ENCODE data around the gene FIBP. TPM values are rescaled to one million over a fixed set of nuclear protein-coding genes. Genes with fewer than 3 reads are reported as not detected.

FIBP gene
- total and polyA plus RNA-seq, 10 of the 15 experiments (the other 5 are each of a cell fraction or from before 2014, with no cell fraction given) = 65.1 to 182 (median 94.6) TPM

DNA sequence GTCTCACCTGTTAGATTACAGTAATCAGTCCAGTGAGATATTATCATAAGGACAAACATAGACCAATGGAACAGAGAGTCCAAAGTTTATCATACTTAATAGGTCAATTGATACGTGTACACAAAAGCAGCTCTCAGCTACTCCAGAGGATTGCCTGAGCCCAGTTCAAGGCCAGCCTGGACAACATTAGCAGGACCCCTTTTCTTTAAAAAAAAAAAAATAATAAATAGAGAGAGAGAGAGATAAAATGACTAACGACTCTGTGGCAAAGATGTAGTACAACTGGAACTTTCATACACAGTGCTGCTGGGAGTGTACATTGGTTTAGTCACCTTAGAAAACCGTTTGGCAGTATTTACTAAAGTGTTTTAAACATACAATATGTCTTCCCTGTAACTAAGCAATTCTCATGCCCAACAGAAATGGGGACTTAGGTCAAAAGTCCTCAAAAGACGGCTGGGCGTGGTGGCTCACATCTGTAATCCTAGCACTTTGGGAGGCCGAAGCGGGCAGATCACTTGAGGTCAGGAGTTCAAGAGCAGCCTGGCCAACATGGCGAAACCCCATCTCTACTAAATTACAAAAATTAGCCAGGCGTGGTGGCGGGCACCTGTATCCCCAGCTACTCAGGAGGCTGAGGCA lies 43.9 kb downstream of the FIBP start:
- 61% methylated on average over 10 of the region's 10 CpGs for WGBS (ENCODE audit: insufficient coverage, insufficient replicate concordance, low lambda C conversion rate, missing lambda C conversion rate)
- no peaks in the 10 kb centered on the region for H4K20me1 ChIP-seq (ENCODE audit: control insufficient read depth, insufficient read depth)
- no peak overlapping the region for H2AFZ ChIP-seq (ENCODE audit: control insufficient read depth, low read depth, low read length)
- H3K4me3 ChIP-seq = no peak overlapping the region
- no peaks in the 10 kb centered on the region for H3K4me1 ChIP-seq (ENCODE audit: control insufficient read depth, insufficient read depth, low read length)
- CTCF ChIA-PET = interaction anchor here (0.9 to 1.6 kb wide), 3 partner anchors 14 to 41 kb away, joined by 3 to 6 read pairs (median 4); no protein-coding TSS in a partner anchor
- H3K9me3 ChIP-seq (replicated peaks; ENCODE audit: control insufficient read depth, insufficient read depth, low read length) = no peaks in the 10 kb centered on the region
- no TSS peak for BruUV-seq (replicated peaks)
- RAD21 ChIA-PET (ENCODE audit: unreplicated experiment) = no interaction called here
- POLR2A ChIA-PET = interaction anchor here (0.5 kb wide), 1 partner anchor 133 kb away, joined by 7 read pairs; no protein-coding TSS in a partner anchor
- DNase-seq (ENCODE audit: low read depth, low spot score) (no peak), FAIRE-seq (no peak), ATAC-seq (no peak)
- SMC1A ChIA-PET (ENCODE audit: uncharacterized antibody, unreplicated experiment) = no interaction called here
- no peak overlapping the region for H3K4me2 ChIP-seq (ENCODE audit: control insufficient read depth, insufficient read depth)
- no peak for TF ChIP-seq HDAC6 (IDR thresholded peaks at IDR 0.05; ENCODE audit: unreplicated experiment)
- no peak for TF ChIP-seq RB1 (IDR thresholded peaks at IDR 0.05; ENCODE audit: borderline replicate concordance)
- no peak for TF ChIP-seq SREBF1 (IDR thresholded peaks at IDR 0.05; ENCODE audit: low read length)
- TF ChIP-seq, protein P1, sequence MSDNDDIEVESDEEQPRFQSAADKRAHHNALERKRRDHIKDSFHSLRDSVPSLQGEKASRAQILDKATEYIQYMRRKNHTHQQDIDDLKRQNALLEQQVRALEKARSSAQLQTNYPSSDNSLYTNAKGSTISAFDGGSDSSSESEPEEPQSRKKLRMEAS (IDR thresholded peaks at IDR 0.05; ENCODE audit: low read depth, low read length) = no peak
- TF ChIP-seq, protein P2, sequence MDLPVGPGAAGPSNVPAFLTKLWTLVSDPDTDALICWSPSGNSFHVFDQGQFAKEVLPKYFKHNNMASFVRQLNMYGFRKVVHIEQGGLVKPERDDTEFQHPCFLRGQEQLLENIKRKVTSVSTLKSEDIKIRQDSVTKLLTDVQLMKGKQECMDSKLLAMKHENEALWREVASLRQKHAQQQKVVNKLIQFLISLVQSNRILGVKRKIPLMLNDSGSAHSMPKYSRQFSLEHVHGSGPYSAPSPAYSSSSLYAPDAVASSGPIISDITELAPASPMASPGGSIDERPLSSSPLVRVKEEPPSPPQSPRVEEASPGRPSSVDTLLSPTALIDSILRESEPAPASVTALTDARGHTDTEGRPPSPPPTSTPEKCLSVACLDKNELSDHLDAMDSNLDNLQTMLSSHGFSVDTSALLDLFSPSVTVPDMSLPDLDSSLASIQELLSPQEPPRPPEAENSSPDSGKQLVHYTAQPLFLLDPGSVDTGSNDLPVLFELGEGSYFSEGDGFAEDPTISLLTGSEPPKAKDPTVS (IDR thresholded peaks at IDR 0.05; ENCODE audit: low read depth, low read length) = no peak
- intact Hi-C loops (cut with micrococcal nuclease; ENCODE audit: unreplicated experiment) (no loop called here), in situ Hi-C loops (cut with MboI) (no loop called here)
- no peak overlapping the region for H3K9ac ChIP-seq (ENCODE audit: control insufficient read depth, insufficient read depth, low read length)
- no peak overlapping the region for H3K27ac ChIP-seq (ENCODE audit: control insufficient read depth, insufficient read depth)
- no peaks in the 10 kb centered on the region for H3K27me3 ChIP-seq (replicated peaks in 1 of 2; ENCODE audit: control insufficient read depth in 2 of 2, insufficient read depth in 2 of 2, low read length in 1 of 2)
- no peaks in the 10 kb centered on the region for H3K36me3 ChIP-seq (ENCODE audit: control insufficient read depth in 2 of 2, insufficient read depth in 2 of 2, low read length in 1 of 2)
- H3K79me2 ChIP-seq (ENCODE audit: control insufficient read depth, insufficient read depth, low read length) = no peaks in the 10 kb centered on the region

Measured in GM12878 (cell line).